ENCODE measurements around the gene TPP1. TPM values are rescaled to one million over a fixed set of nuclear protein-coding genes. Genes with fewer than 3 reads are reported as not detected.

TPP1 gene
- polyA plus RNA-seq = 100 to 1,000 TPM; 110 to 225 (median 167) TPM

GRCh38 chr11:6619004-6619745 is at the start of gene TPP1:
Gene TPP1 (minus strand): TSS chr11:6619422. CDS start chr11:6619400, 22 bp downstream.
- H3K27ac Mint-ChIP-seq = no peak within 1 kb of the TSS
- H3K27me3 Mint-ChIP-seq (ENCODE audit: low read depth in 3 of 3) = peaks cover 0 to 3% (median 0%) of the 10 kb centered on the region in 3 donors
- H3K36me3 Mint-ChIP-seq = peaks cover 0 to 10% (median 8%) of the 10 kb centered on the region in 3 donors
- peak; percentile 91 to 93 (median 92) for DNase-seq
- no peak within 1 kb of the TSS for H3K4me3 Mint-ChIP-seq
- H3K9me3 Mint-ChIP-seq = no peaks in the 10 kb centered on the region
- H3K4me1 Mint-ChIP-seq = peaks cover 6 to 10% of the 10 kb centered on the region in 2 donors

- DNase-seq = peak; percentile 58 to 64 (median 62)
- peaks cover 19 to 47% of the 10 kb centered on the region in 2 donors for H3K4me1 Mint-ChIP-seq
- peaks cover 0 to 2% (median 0%) of the 10 kb centered on the region in 3 donors for H3K36me3 Mint-ChIP-seq
- H3K27me3 Mint-ChIP-seq (ENCODE audit: low read depth in 3 of 3) = peaks cover 2 to 6% (median 4%) of the 10 kb centered on the region in 3 donors
- peak overlapping the region in 1 of 5 donors; percentile 15 for H3K4me3 Mint-ChIP-seq
- peak overlapping the region; percentile 13 to 79 (median 40) for H3K27ac Mint-ChIP-seq
- no peaks in the 10 kb centered on the region for H3K9me3 Mint-ChIP-seq
These were observed 48.6 kb upstream of the TPP1 start for GRCh38 chr11:6667733-6668374.

GRCh38 chr11:6666302-6667183 is 47.3 kb upstream of the TPP1 start:
- Mint-ChIP-seq H3K27ac (peak overlapping the region in 1 of 6 donors; percentile 9), H3K4me3 (no peak overlapping the region), H3K4me1 (peaks cover 19 to 39% of the 10 kb centered on the region in 2 donors), H3K27me3 (ENCODE audit: low read depth in 3 of 3) (peaks cover 0 to 6% (median 4%) of the 10 kb centered on the region in 3 donors), H3K36me3 (no peaks in the 10 kb centered on the region), H3K9me3 (no peaks in the 10 kb centered on the region)
- no peak for DNase-seq

- no peak for DNase-seq
- H3K9me3 Mint-ChIP-seq = no peaks in the 10 kb centered on the region
- peaks cover 13 to 22% of the 10 kb centered on the region in 2 donors for H3K4me1 Mint-ChIP-seq
- no peak overlapping the region for H3K27ac Mint-ChIP-seq
- H3K4me3 Mint-ChIP-seq = no peak overlapping the region
- H3K27me3 Mint-ChIP-seq (ENCODE audit: low read depth in 3 of 3) = peaks cover 0 to 2% (median 0%) of the 10 kb centered on the region in 3 donors
- H3K36me3 Mint-ChIP-seq = no peaks in the 10 kb centered on the region
These were observed 45.3 kb upstream of the TPP1 start for GRCh38 chr11:6664551-6664950.

GRCh38 chr11:6663794-6664469 is 44.7 kb upstream of the TPP1 start:
- Mint-ChIP-seq H3K27ac (peak overlapping the region in 1 of 6 donors; percentile 35), H3K4me1 (peaks cover 13 to 22% of the 10 kb centered on the region in 2 donors), H3K9me3 (no peaks in the 10 kb centered on the region), H3K36me3 (no peaks in the 10 kb centered on the region), H3K4me3 (no peak overlapping the region), H3K27me3 (ENCODE audit: low read depth in 3 of 3) (peaks cover 0 to 2% (median 0%) of the 10 kb centered on the region in 3 donors)
- no peak for DNase-seq

- no peaks in the 10 kb centered on the region for H3K36me3 Mint-ChIP-seq
- peaks cover 0 to 3% of the 10 kb centered on the region in 2 donors for H3K4me1 Mint-ChIP-seq
- no peaks in the 10 kb centered on the region for H3K9me3 Mint-ChIP-seq
- H3K4me3 Mint-ChIP-seq = no peak overlapping the region
- no peak for DNase-seq
- no peak overlapping the region for H3K27ac Mint-ChIP-seq
- H3K27me3 Mint-ChIP-seq (ENCODE audit: low read depth in 3 of 3) = peaks cover 0 to 2% (median 2%) of the 10 kb centered on the region in 3 donors
These were observed 41.5 kb upstream of the TPP1 start for GRCh38 chr11:6660712-6661111.

GRCh38 chr11:6658647-6659046 is 39.4 kb upstream of the TPP1 start:
- H3K27me3 Mint-ChIP-seq (ENCODE audit: low read depth in 3 of 3) = peaks cover 0 to 2% (median 2%) of the 10 kb centered on the region in 3 donors
- H3K4me3 Mint-ChIP-seq = no peak overlapping the region
- peaks cover 0 to 3% of the 10 kb centered on the region in 2 donors for H3K4me1 Mint-ChIP-seq
- H3K36me3 Mint-ChIP-seq = no peaks in the 10 kb centered on the region
- no peak overlapping the region for H3K27ac Mint-ChIP-seq
- H3K9me3 Mint-ChIP-seq = no peaks in the 10 kb centered on the region
- DNase-seq = no peak

- Mint-ChIP-seq H3K9me3 (no peaks in the 10 kb centered on the region), H3K27ac (no peak overlapping the region), H3K4me1 (peaks cover 0 to 3% of the 10 kb centered on the region in 2 donors), H3K4me3 (peak overlapping the region; percentile 38 to 68 (median 63)), H3K36me3 (no peaks in the 10 kb centered on the region), H3K27me3 (ENCODE audit: low read depth in 3 of 3) (peaks cover 0 to 2% (median 2%) of the 10 kb centered on the region in 3 donors)
- no peak for DNase-seq
These were observed 38.1 kb upstream of the TPP1 start for GRCh38 chr11:6657346-6657745.

- peak overlapping the region; percentile 38 to 68 (median 63) for H3K4me3 Mint-ChIP-seq
These were observed 37.7 kb upstream of the TPP1 start for GRCh38 chr11:6656936-6657335.

GRCh38 chr11:6656584-6656915 is 37.3 kb upstream of the TPP1 start:
- H3K4me1 Mint-ChIP-seq = peaks cover 0 to 3% of the 10 kb centered on the region in 2 donors
- DNase-seq = no peak
- H3K27ac Mint-ChIP-seq = peak overlapping the region in 1 of 6 donors; percentile 41
- peaks cover 0 to 2% (median 2%) of the 10 kb centered on the region in 3 donors for H3K27me3 Mint-ChIP-seq (ENCODE audit: low read depth in 3 of 3)
- peak overlapping the region; percentile 63 to 71 (median 68) for H3K4me3 Mint-ChIP-seq
- no peaks in the 10 kb centered on the region for H3K9me3 Mint-ChIP-seq
- H3K36me3 Mint-ChIP-seq = no peaks in the 10 kb centered on the region

More at GRCh38 chr11:6656936-6657335, 37.7 kb upstream of the TPP1 start:
- no peaks in the 10 kb centered on the region for H3K36me3 Mint-ChIP-seq
- H3K4me1 Mint-ChIP-seq = peaks cover 0 to 3% of the 10 kb centered on the region in 2 donors
- peaks cover 0 to 2% (median 2%) of the 10 kb centered on the region in 3 donors for H3K27me3 Mint-ChIP-seq (ENCODE audit: low read depth in 3 of 3)
- no peak for DNase-seq
- peak overlapping the region in 2 of 6 donors; percentile 41 to 47 for H3K27ac Mint-ChIP-seq
- no peaks in the 10 kb centered on the region for H3K9me3 Mint-ChIP-seq

GRCh38 chr11:6655790-6656583 is 36.8 kb upstream of the TPP1 start, which contains the start of gene DCHS1:
Gene DCHS1 (minus strand): TSS chr11:6655809. CDS start chr11:6641613, 14,196 bp downstream.
- peak within 1 kb of the TSS; percentile 63 to 71 (median 68) for H3K4me3 Mint-ChIP-seq
- peaks cover 0 to 2% (median 2%) of the 10 kb centered on the region in 3 donors for H3K27me3 Mint-ChIP-seq (ENCODE audit: low read depth in 3 of 3)
- peak within 1 kb of the TSS in 3 of 6 donors; percentile 33 to 43 (median 41) for H3K27ac Mint-ChIP-seq
- H3K9me3 Mint-ChIP-seq = no peaks in the 10 kb centered on the region
- peaks cover 0 to 3% of the 10 kb centered on the region in 2 donors for H3K4me1 Mint-ChIP-seq
- no peaks in the 10 kb centered on the region for H3K36me3 Mint-ChIP-seq
- DNase-seq = peak in 1 of 3 donors; percentile 14

GRCh38 chr11:6655020-6655789 is 36.0 kb upstream of the TPP1 start:
- Mint-ChIP-seq H3K36me3 (no peaks in the 10 kb centered on the region), H3K4me3 (no peak overlapping the region), H3K27me3 (ENCODE audit: low read depth in 3 of 3) (peaks cover 0 to 2% (median 2%) of the 10 kb centered on the region in 3 donors), H3K4me1 (peaks cover 0 to 3% of the 10 kb centered on the region in 2 donors), H3K9me3 (no peaks in the 10 kb centered on the region), H3K27ac (no peak overlapping the region)
- peak in 1 of 3 donors; percentile 26 for DNase-seq
